NCI-H2107 treated with DMSO at 0.1 percent for 48 hours (cell line): ENCODE data around the gene CREB3L1.
"Not testable (repeated sequence)": the region's sequence is repeated elsewhere in the genome, so short reads cannot be mapped to it uniquely, and the experiment has no call there.

ENCODE experiments used
- DNase-seq: peaks from one replicate; lab custom pipeline; 2025; ENCODE audit not compliant: unreplicated experiment; lab: John Stamatoyannopoulos, UW

Gene CREB3L1

DNA sequence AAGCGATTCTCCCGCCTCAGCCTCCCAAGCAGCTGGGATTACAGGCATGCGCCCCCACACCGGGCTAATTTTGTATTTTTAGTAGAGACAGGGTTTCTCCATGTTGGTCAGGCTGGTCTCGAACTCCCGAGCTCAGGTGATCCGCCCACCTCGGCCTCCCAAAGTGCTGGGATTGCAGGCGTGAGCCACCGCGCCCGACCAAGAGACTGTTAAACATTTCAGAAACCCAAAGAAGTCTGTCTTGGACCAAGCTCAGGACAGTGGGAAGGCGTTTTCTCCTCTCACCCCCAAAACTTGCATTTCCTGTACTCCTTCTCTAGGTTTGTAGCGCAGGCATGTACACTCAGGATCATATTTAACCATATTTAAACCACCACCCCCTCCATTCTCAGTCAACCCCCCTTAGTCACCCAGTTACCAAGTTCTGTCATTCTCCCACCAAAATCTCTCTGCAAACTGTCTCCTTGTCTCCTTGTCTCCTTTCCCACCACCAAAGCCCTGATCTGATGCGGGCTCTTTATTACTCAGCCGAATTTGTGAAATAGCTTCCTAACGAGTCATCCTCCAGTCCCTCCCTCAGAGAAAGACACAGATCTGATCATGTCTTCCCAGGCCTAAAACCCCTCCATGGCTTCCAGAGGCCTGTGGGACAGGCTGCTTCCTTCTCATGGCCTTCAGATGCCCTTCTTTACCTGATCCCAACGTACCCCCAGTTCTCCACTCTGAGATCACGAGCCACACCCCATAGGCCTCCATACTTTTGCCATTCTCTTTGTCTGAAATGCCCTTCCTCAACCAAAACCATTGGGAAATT is 29.0 kb upstream of the CREB3L1 start:
- DNase-seq = no peak

DNA sequence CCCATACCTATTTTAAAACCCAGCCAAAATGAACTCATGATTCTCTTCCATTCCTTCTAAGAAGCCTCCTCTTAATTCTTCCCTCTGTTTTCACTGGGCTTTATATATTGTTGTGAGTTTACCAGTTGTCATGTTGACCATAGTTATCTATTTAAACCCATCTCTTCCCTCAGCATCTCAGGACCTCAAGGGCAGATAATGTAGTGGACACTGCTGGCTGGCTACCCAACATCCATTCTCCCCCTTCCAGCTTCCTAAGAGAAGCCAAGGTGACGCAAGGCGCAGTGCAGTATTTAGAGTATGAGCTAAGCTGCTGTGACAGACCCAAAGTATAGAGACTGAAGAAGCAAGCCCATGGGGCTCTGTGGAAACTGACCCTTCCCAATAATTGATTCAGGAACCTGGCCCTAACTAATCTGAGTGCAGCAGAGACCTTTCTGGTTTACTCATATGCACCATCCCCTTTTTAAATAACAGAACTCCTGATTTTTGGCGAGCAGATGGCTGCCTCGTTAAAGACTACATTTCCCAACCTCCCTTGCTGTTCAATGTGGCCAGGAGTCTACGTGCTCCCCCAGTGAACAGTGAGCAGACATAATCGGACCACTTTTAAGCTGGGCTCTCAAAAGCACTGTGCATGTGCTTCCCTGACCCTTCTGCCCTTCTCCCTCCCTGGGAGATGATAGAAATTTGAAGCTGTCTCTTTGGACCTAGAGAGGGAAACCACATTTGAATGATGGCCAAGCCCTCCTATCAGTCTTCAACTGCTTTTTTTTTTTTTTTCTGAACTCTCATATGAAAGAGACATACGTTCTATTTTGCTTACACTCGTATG is 28.1 kb upstream of the CREB3L1 start:
- DNase-seq = no peak

DNA sequence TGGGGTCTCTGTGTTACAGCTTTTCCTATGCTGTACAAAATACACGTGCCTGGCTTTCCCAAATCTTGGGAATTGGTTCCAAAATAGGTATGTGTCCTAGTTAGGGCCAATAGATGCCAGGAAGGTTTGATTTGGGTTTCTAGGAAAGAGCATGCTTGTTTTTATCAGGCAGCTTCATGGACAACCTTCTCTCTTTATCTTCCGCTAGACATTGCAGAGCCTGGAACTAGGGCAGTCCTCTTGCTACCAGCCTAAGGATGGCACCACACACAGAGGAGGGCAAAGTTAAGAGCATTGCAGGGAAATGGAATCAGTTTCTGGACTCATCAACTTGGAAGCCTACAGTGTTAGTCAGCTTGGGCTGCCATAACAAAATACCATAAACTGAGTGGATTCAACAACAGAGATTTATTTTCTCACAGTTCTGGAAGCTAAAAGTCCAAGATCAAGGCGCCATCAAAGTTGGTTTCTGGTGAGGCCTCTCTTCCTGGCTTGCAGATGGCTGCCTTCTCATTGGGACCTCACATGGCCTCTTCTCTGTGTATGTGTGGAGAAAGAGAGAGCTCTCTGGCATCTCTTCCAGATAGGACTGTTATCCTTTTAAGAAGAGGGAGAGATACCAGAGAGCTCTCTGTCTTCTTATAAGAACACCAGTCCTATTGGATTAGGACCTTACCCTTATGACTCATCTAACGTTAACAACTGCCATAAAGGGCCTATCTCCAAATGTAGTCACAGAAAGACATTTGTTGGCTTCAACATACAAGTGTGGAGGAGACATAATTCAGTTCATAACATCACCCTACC is 27.3 kb upstream of the CREB3L1 start:
- no peak for DNase-seq

DNA sequence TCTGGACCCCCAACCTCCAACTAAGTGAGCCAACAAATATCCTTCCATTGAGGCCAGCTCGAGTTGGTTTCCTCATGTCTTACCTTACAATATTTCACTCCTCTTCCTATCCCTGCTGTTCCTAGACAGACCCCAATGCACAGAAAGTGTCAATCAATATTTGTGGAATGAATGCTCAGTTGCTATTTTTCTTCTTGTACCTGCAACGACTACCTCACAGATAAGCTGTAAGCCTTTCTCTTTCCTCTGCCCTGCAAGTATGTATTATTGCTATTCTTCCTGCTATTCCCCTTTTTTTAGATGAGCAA is 26.8 kb upstream of the CREB3L1 start:
- DNase-seq = no peak

DNA sequence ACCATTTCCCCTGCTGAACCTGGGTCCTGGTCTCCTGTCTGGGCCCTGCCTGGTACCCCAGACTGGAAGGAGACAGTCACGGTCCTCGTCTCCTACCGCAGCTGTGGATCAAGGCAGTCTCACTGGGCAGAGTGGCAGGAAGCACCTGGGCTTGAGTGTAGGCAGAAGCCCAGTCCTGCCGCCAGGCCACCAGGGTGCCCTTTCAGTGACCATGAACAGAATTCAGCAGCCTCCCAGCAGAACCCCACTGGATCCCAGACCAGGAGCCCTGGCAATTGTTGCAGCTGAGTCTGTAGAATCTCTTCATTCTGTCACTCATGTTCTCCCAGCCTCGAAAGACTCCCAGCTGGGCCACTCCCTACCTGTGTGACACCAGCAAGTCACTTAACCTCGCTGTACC is 25.5 kb upstream of the CREB3L1 start:
- no peak for DNase-seq

DNA sequence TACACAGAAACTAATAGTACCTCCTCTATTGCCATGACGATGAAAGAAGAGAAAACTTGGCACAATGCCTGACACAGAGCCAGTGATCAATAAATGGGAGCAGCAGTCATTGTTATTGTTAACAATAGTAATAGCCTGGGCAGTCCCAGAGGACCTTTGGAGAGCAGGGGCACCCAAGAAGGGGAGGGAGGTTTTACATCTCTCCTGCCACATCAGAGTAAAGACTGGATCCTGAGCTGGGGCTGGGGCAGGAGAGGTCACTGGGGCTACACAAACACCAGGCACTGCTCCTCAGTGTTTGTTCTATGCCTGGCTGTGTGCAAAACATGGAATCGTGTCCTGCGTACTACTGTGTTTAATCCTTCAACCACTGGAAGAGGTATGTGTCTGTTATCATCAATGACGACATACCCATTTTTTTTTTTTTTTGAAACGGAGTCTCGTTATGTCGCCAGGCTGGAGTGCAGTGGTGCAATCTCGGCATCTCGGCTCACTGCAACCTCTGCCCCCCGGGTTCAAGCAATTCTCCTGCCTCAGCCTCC is 25.0 kb upstream of the CREB3L1 start:
- DNase-seq = peak; percentile 70

DNA sequence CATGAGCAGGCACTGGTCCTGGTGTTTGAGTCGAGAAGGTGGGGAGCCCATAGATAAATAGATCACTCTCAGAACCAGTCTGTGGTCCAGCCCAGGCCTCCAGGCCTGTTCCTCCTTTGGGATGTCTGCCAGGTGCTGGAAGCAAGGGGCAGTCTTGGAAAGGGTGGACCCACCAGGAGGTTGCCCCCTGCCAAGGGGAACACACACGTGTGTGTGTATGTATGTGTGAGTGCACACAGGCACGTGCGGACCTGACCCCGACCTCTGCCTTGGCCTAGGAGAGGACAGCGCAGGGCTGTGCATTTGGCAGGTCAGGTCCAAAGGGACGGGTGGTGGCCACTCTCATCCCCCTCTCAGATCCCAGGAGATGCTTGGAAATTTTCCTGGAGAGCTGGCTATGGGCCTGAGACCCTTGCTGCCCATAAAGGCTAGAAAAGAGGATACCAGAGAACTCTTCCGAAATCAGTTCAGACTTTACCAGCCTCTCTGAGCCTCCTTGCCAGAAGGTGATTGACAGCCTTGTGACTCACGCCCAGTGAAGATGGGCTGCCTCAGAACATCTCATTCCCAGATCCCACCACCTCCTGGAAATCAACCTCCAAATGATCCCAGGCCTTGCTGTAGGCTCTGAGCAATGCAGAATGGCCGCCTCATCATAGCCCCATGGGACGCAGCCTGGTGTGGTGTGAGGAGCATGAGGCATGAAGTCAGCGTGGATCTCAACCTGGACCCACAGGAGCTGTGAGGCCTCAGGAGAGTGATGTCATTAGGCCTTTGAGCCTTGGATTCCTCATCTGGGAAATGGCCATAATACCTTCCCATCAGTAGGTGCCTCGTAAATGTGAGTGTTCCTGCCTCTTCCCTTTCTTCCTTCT is 24.0 kb upstream of the CREB3L1 start:
- no peak for DNase-seq

DNA sequence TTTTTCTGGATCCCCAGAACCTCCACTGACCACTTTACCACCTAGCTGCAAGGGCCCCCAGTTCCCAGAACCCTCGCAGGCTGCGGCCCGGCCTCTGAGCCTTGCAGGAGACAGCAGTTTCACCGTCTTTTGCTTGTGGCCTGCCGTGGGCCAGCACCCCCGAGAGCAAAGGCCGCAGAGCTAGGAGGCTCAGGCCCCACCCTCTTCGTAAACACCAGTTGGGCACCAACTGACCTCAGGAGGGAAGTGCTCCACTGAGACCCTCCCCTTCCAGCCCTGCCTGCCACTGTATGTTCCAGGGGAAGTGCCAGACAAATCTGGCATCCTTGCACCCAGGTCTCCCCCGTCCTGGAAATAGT is 23.4 kb upstream of the CREB3L1 start:
- DNase-seq = no peak

DNA sequence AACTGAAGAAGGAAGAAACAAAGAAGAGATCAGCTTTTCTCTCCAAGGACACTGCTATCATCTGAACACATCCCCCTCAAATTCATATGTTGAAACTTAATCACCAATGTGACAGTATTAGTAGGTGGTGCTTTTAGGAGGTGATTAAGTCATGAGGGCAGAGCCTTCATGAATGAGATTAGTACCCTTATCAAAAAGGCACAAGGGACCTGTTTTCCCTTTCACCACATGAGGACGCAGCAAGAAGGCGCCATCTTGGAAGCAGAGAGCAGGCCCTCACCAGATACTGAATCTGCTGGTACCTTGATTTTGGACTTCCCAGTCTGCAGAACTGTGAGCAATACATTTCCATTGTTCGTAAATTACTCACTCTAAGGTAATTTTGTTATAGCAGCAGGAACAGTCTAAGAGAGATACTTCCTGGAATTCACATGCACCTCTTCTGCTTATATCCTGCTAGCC is 20.9 kb upstream of the CREB3L1 start:
- DNase-seq = no peak

DNA sequence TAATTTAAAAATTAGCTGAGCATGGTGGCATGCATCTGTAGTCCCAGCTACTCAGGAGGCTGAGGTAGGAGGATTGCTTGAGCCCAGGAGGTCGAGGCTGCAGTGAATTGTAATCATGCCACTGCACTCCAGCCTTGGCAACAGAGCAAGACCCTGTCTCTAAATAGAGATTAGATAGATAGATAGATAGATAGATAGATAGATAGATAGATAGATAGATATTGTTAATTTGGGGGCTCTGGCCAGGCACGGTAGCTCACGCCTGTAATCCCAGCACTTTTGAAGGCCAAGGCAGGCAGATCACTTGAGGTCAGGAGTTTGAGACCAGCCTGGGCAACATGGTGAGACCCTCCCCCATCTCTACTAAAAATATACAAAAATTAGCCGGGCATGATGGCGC is 18.1 kb upstream of the CREB3L1 start:
- not testable (repeated sequence) for DNase-seq

DNA sequence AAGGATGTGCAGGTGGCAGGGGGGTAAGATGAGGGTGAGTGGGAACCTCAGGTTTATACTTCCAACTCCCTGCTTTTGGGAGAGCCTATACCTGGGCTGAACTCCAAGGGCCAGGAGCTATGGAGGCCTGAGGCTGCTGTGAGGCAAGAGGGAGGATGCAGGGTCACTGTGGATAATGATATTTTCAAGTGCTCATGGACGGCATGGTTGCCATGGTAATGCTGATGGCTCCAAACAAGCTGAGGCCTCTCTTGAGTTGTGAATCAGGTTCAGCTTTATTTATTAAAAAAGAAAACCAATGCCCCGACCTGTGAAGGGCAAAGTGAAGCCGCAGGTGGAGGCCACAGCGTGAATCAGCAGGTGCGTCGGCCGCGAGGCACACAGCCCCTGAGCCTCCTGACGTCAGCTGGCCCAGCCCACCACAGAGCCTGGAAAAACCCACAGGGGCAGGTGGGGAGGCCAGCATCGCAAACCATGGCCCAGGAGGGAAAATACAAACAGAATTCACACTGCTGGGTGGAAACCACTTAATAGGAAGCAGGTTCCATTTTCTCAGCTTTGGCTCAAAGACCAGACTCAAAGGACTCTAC is 17.4 kb upstream of the CREB3L1 start:
- DNase-seq = no peak

DNA sequence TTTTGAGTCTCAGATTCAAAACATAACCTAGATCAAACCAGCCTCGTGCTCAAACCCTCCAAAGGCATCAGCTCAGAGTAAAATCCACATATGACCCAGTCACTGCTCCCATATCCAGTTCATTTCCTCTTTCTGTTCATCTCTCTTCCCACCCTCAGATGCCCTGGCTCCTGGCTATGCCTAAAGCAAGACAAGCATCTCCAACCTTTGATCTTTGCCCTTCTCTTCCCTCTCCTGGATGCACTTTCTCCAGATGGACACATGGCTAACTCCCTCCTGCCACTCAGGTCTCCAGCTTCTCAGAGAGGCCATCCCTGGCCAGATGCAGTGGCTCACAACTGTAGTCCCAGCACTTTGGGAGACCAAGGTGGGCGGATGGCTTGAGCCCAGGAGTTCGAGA is 14.3 kb upstream of the CREB3L1 start:
- no peak for DNase-seq

DNA sequence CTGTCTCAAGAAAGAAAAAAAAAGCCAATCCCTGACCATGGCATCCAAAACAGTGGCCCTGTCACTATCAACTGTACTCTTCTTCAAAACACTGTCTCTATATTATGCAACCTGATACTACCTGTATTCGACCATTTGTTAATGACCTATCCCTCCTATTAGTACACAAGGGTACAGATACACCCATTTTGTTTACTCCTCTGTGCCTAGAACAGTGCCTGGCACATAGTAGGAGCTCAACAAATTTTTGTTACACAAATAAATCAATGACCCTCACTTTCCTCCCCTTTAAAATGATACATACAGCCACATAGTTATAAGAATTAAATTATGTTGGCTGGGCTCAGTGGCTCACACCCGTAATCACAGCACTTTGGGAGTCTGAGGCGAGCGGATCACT is 13.4 kb upstream of the CREB3L1 start:
- DNase-seq = no peak

DNA sequence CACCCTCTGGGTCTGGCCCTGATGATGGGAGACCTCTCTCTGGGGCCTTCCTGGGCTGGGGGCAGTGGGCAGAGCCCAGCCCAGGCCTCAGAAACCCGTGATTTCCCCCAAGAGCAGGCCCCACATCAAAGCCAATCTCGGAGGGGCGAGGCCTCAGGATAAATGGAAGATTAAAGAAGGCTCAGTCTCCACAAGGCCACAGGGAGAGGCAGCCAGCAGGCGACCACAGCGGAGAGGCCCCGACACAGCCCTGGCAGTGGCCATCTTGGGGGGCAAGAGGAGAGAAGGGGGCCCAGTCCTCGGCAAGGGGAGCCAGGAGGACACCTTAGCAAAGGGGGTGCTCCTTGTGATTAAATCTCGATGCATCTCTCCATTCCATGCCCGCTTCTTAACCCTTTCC is 12.5 kb upstream of the CREB3L1 start:
- no peak for DNase-seq

DNA sequence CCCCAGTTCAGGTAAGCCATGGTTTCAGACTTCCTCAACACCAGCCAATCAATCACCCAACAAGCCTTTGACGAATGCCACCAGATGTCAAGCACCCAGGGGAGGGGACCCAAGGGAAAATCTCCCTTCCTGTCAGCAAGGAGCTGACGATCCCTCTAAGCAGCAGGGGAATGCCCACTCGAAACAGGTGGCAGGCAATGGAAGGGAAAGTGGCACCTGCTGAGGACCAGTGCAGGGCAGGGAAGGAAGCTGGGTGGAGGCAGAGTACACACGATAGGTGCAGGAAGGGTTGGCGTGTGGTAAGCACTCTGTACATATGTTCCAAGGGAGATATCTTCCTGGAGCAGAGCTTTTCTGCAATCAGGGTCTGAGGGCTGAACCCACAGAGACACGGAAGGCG is 11.7 kb upstream of the CREB3L1 start:
- no peak for DNase-seq

DNA sequence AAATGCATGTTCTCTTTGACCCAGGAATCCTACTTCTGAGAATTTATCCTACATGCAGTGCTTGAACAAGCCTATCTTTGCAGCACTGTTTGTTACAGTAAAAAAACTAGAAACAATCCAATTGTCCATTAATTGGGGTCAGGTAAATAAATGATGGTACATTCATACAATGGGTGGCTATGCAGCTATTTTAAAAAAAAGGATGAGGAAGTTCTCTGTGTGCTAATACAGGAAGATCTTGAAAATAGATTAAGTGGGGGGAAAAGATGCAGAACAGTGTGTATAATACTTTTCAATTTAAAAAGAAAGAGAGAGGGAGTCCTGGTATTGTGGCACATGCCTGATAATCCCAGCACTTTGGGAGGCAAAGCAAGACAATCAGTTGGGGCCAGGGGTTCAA is 9.5 kb upstream of the CREB3L1 start:
- DNase-seq = no peak

DNA sequence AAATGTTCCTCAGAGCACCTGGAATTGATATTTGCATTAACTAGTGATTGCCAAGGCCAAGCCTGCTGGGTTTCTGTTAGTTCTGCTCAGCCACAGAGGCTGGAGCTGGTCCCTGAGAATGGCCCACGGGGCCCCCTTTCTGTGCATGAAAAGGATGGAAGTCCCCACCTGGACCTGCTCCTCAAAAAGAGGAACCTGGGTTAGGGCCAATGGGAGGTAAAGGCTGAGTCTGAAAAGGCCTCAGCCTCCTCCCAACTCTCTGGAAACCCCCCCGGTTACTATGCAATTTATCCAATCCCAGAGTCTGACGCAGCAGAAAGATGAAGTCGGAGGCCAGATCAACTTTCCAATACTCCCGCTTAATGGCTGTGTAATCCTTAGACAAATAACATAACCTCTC is 6.8 kb upstream of the CREB3L1 start:
- no peak for DNase-seq

DNA sequence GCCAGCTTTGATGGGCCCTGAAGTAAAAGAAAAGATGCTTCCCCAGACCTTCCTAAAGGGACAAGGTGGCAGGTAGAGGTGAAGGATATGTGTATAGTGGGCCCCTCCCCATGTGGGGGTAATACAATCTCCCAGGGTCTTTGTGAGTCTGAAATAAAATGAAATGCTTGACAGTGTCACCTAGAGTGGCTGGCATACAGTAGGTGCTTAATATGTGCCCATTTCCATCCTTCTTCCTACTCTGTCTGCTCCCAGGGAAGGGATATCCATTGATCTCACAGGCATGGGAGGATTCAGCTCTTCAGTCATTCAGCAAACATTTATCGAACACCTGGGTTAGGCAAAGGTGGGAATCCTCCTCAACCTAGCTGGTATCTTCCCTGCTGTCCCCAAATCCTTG is 6.1 kb upstream of the CREB3L1 start:
- no peak for DNase-seq

DNA sequence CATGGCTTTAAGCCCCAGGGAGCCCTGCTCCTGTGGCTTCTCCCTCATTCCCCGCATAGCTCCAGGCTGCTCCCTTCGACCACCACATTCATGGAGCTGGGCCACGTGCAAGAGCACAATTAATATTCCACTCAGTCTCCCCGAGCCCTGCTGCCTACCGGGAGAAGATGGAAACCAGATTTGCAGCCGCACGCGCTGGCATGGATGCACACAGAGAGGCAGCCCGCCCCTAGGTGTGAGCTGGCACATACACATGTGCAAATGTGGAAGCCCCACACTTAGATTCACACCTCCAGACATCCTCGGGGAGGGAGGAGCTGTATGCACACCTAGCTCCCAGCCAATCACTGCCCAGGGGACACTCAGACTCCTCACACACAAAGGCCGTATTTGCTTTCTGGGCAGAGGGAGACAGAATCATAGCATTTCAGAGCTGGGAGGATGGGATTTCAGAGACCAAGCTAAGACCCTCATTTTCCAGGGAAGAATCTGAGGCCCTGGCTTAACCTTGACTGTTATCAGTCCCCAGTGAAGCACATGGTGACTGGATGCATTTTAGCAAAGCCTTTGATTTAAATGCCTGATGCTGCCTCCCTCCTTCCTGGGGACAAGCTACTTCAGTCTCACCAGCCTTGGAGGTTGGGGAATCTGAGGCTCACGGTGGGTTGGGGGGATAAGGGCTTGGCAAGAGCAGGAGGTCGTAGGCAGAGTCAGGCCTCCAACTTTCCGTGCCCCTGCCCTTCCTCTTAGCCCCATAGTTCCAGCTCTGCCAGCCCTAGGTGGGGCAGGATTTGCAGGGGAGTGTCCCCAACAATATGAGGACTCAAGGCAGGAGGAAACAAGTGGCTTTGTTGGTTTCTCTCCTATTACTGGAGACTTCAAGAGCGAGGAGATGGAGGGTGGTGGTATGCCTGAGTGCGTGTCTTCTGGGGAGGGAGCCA is 5.3 kb upstream of the CREB3L1 start:
- DNase-seq = no peak
